Measurements from ENCODE around the gene ZNF564.

GRCh38 chr19:12543855-12544254 lies 7.4 kb downstream of the ZNF564 start:
- TF ChIP-seq YY1 (IDR thresholded peaks at IDR 0.05; ENCODE audit: extremely low read depth, insufficient replicate concordance, low read depth, low read length) (no peak), RAD21 (IDR thresholded peaks at IDR 0.05; ENCODE audit: low read depth) (no peak), ZBTB33 (IDR thresholded peaks at IDR 0.05; ENCODE audit: extremely low read depth, insufficient replicate concordance, low read length) (no peak), CTCF (IDR thresholded peaks at IDR 0.05 in 2 of 3, conservative IDR thresholded peaks at IDR 0.05 in 1 of 3; ENCODE audit: borderline replicate concordance in 1 of 3, insufficient read depth in 1 of 3, low read depth in 2 of 3, low read length in 2 of 3) (no peak), SRF (IDR thresholded peaks at IDR 0.05; ENCODE audit: low read depth) (no peak), FOSL1 (IDR thresholded peaks at IDR 0.05; ENCODE audit: low read depth) (no peak), REST (IDR thresholded peaks at IDR 0.05; ENCODE audit: low read depth) (no peak), POLR2A (IDR thresholded peaks at IDR 0.05; ENCODE audit: borderline replicate concordance, extremely low read depth, insufficient read depth, insufficient read length) (no peak), SIN3A (IDR thresholded peaks at IDR 0.05; ENCODE audit: low read depth) (no peak)
